Ishikawa (cell line): ENCODE measurements around the gene DPYSL5.

Experiments used
- CEBPB ChIP-seq: IDR thresholded peaks from 2 replicates; pipeline ENCODE4 v1.6.1; 2012
- CREB1 ChIP-seq: IDR thresholded peaks from 2 replicates; pipeline ENCODE4 v1.6.1; 2012; ENCODE audit warnings: low read depth
- EGR1 ChIP-seq: IDR thresholded peaks from 2 replicates; pipeline ENCODE4 v1.6.1; 2012
- EP300 ChIP-seq: IDR thresholded peaks from 2 replicates; pipeline ENCODE4 v1.6.1; 2012; ENCODE audit warnings: borderline replicate concordance
- FOXM1 ChIP-seq: IDR thresholded peaks from 2 replicates; pipeline ENCODE4 v1.6.1; 2012; ENCODE audit warnings: low read depth, borderline replicate concordance
- MAX ChIP-seq: IDR thresholded peaks from 2 replicates; pipeline ENCODE4 v1.6.1; 2012
- NFIC ChIP-seq: IDR thresholded peaks from 2 replicates; pipeline ENCODE4 v1.6.1; 2012
- RAD21 ChIP-seq: IDR thresholded peaks from 2 replicates; pipeline ENCODE4 v1.6.1; 2012; ENCODE audit warnings: low read depth
- REST ChIP-seq: IDR thresholded peaks from 2 replicates; pipeline ENCODE4 v1.6.1; 2012; ENCODE audit warnings: low read depth, mild to moderate bottlenecking
- TAF1 ChIP-seq: IDR thresholded peaks from 2 replicates; pipeline ENCODE4 v1.6.1; 2012; ENCODE audit warnings: low read depth, mild to moderate bottlenecking
- TCF12 ChIP-seq: IDR thresholded peaks from 2 replicates; pipeline ENCODE4 v1.6.1; 2012; ENCODE audit warnings: low read depth
- TEAD4 ChIP-seq: IDR thresholded peaks from 2 replicates; pipeline ENCODE4 v1.6.1; 2012
- USF1 ChIP-seq: IDR thresholded peaks from 2 replicates; pipeline ENCODE4 v1.6.1; 2012
- YY1 ChIP-seq: IDR thresholded peaks from 2 replicates; pipeline ENCODE4 v1.6.1; 2012; ENCODE audit warnings: low read depth
- ZBTB7A ChIP-seq: IDR thresholded peaks from 2 replicates; pipeline ENCODE4 v1.6.1; 2012; ENCODE audit warnings: low read depth

Gene DPYSL5

GRCh38 chr2:26840937-26841610 is 6.9 kb upstream of the DPYSL5 start:
- no peak for TF ChIP-seq TAF1
- no peak for TF ChIP-seq TCF12
- TF ChIP-seq EP300, result no peak
- no peak for TF ChIP-seq ZBTB7A
- TF ChIP-seq FOXM1, result no peak
- TF ChIP-seq REST, result no peak
- TF ChIP-seq RAD21, result no peak
- TF ChIP-seq YY1, result no peak
- TF ChIP-seq USF1, result no peak
- no peak for TF ChIP-seq CREB1
- no peak for TF ChIP-seq MAX
- no peak for TF ChIP-seq EGR1

GRCh38 chr2:26843041-26843440 is 4.9 kb upstream of the DPYSL5 start:
- TF ChIP-seq TEAD4 (no peak), REST (no peak), RAD21 (no peak), NFIC (no peak), EP300 (no peak), USF1 (no peak), FOXM1 (no peak), TAF1 (no peak), EGR1 (no peak), CREB1 (no peak), ZBTB7A (no peak), TCF12 (no peak), MAX (no peak), CEBPB (no peak), YY1 (no peak)

- TF ChIP-seq MAX (no peak), NFIC (no peak), RAD21 (no peak), TAF1 (no peak), CEBPB (no peak)
Observed at GRCh38 chr2:26845021-26845420, 2.9 kb upstream of the DPYSL5 start.

- TF ChIP-seq RAD21 (peak; percentile 90), CREB1 (no peak)
Observed at GRCh38 chr2:26846334-26847306, 1.3 kb upstream of the DPYSL5 start.

GRCh38 chr2:26847307-26847654 is 651 bp upstream of the DPYSL5 start:
- TF ChIP-seq EP300 (no peak), YY1 (no peak)

- TF ChIP-seq NFIC (no peak), USF1 (no peak), TEAD4 (no peak), CREB1 (no peak), RAD21 (no peak), TCF12 (no peak), EP300 (no peak), MAX (no peak), CEBPB (no peak), YY1 (no peak)
Observed at GRCh38 chr2:26848336-26849055, 564 bp downstream of the DPYSL5 start.
